Stimulated activated CD8-positive, alpha-beta memory T cell treated with anti-CD3 and anti-CD28 coated beads, Interleukin-2, amount 100 ng/mL, for 48 hours (primary cell): ENCODE results near the gene TMEM205.
A peak's percentile ranks its signal among the peaks of the same experiment; 100 is the strongest.
"Not testable (repeated sequence)": the region's sequence is repeated elsewhere in the genome, so short reads cannot be mapped to it uniquely, and the experiment has no call there.

Source experiments
- DNase-seq, 2 donors: peaks; one replicate each; pipeline ENCODE4 v3.0.0-alpha.2; 2020; ENCODE audit warnings: low read depth in 2 of 2

Gene TMEM205

GRCh38 chr19:11373166-11373884 is 27.3 kb upstream of the TMEM205 start:
- DNase-seq = no peak

- no peak for DNase-seq
Measured at GRCh38 chr19:11370744-11371143, 24.7 kb upstream of the TMEM205 start.

- no peak for DNase-seq
Measured at GRCh38 chr19:11367528-11367927, 21.5 kb upstream of the TMEM205 start.

- no peak for DNase-seq
Measured at GRCh38 chr19:11365557-11366117, 19.6 kb upstream of the TMEM205 start.

GRCh38 chr19:11364935-11365334 is 18.9 kb upstream of the TMEM205 start:
- no peak for DNase-seq

- DNase-seq = no peak
Measured at GRCh38 chr19:11364296-11364904, 18.3 kb upstream of the TMEM205 start.

- no peak for DNase-seq
Measured at GRCh38 chr19:11363881-11364280, 17.8 kb upstream of the TMEM205 start.

GRCh38 chr19:11361771-11362731 is 16.0 kb upstream of the TMEM205 start:
- DNase-seq = no peak

- DNase-seq = no peak
Measured at GRCh38 chr19:11361037-11361770, 15.1 kb upstream of the TMEM205 start.

- no peak for DNase-seq
Measured at GRCh38 chr19:11359421-11359820, 13.4 kb upstream of the TMEM205 start.

GRCh38 chr19:11356676-11357550 is 10.8 kb upstream of the TMEM205 start:
- DNase-seq = no peak

GRCh38 chr19:11356074-11356397 is 10.0 kb upstream of the TMEM205 start:
- no peak for DNase-seq

- peak; percentile 69 to 84 for DNase-seq
Measured at GRCh38 chr19:11355160-11356073, 9.3 kb upstream of the TMEM205 start, which contains the start of gene PLPPR2. Gene PLPPR2, plus strand, starts transcription at chr19:11355432. Its CDS starts 2,242 bp downstream, at chr19:11357674.

- not testable (repeated sequence) for DNase-seq
Measured at GRCh38 chr19:11354102-11354501, 8.0 kb upstream of the TMEM205 start.

GRCh38 chr19:11349171-11349570 is 3.1 kb upstream of the TMEM205 start:
- DNase-seq = no peak

- DNase-seq = no peak
Measured at GRCh38 chr19:11347546-11348039, 1.5 kb upstream of the TMEM205 start.

- DNase-seq = no peak
Measured at GRCh38 chr19:11345122-11345803, 805 bp downstream of the TMEM205 start.

- no peak for DNase-seq
Measured at GRCh38 chr19:11342429-11342828, 3.6 kb downstream of the TMEM205 start.

- not testable (repeated sequence) for DNase-seq
Measured at GRCh38 chr19:11340099-11340467, 6.0 kb downstream of the TMEM205 start.
